ENCODE measurements around the gene BTBD2.

- TF ChIP-seq CTCF (IDR thresholded peaks at IDR 0.05): no peak
- TF ChIP-seq POLR2A (IDR thresholded peaks at IDR 0.05): no peak
These were observed 55.5 kb downstream of the BTBD2 start for GRCh38 chr19:1959928-1960589.
